Progenitor cell of endocrine pancreas (in vitro differentiated cells): ENCODE results near the gene PTCH1. TPM values are rescaled to one million over a fixed set of nuclear protein-coding genes. Genes with fewer than 3 reads are reported as not detected.

Experiments
- DNase-seq: peaks from one replicate; pipeline ENCODE4 v3.0.0; 2021; ENCODE audit warnings: low spot score; ENCODE audit not compliant: unreplicated experiment
- H3K27ac Mint-ChIP-seq: 2 replicates; pipeline ENCODE4 v1.8.0; 2021; ENCODE audit warnings: mild to moderate bottlenecking, moderate library complexity, mixed read lengths
- H3K27me3 Mint-ChIP-seq: 2 replicates; pipeline ENCODE4 v1.8.0; 2021; ENCODE audit warnings: mixed read lengths
- H3K36me3 Mint-ChIP-seq: 2 replicates; pipeline ENCODE4 v1.8.0; 2022; ENCODE audit warnings: mixed read lengths; ENCODE audit not compliant: insufficient read depth
- H3K4me1 Mint-ChIP-seq: 2 replicates; pipeline ENCODE4 v1.8.0; 2021; ENCODE audit warnings: low read depth, mixed read lengths
- H3K4me3 Mint-ChIP-seq: 2 replicates; pipeline ENCODE4 v1.8.0; 2021; ENCODE audit warnings: low read depth, mild to moderate bottlenecking, moderate library complexity, mixed read lengths
- H3K9me3 Mint-ChIP-seq: 2 replicates; pipeline ENCODE4 v1.8.0; 2021; ENCODE audit warnings: low read depth, mixed read lengths
- total RNA-seq: library from RNA; stranded (reverse); gene quantifications from 2 replicates; pipeline ENCODE4 v1.2.1, GENCODE V29; 2021
- TF ChIP-seq, protein P1 (sequence below): fragments of 200-600 bp; sonication (generic); IDR thresholded peaks from one replicate; pipeline ENCODE4 v1.5.0; 2021; ENCODE audit warnings: antibody characterized with exemption, mild to moderate bottlenecking; ENCODE audit not compliant: unreplicated experiment

PTCH1 gene
- total RNA-seq, 1 donor from 2014 or later = 56.3 TPM

- H3K27ac Mint-ChIP-seq = peak overlapping the region; percentile 99
- H3K27me3 Mint-ChIP-seq = peaks cover 18% of the 10 kb centered on the region
- no peaks in the 10 kb centered on the region for H3K9me3 Mint-ChIP-seq
- TF ChIP-seq, protein P1, sequence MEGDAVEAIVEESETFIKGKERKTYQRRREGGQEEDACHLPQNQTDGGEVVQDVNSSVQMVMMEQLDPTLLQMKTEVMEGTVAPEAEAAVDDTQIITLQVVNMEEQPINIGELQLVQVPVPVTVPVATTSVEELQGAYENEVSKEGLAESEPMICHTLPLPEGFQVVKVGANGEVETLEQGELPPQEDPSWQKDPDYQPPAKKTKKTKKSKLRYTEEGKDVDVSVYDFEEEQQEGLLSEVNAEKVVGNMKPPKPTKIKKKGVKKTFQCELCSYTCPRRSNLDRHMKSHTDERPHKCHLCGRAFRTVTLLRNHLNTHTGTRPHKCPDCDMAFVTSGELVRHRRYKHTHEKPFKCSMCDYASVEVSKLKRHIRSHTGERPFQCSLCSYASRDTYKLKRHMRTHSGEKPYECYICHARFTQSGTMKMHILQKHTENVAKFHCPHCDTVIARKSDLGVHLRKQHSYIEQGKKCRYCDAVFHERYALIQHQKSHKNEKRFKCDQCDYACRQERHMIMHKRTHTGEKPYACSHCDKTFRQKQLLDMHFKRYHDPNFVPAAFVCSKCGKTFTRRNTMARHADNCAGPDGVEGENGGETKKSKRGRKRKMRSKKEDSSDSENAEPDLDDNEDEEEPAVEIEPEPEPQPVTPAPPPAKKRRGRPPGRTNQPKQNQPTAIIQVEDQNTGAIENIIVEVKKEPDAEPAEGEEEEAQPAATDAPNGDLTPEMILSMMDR = no peak
- peak; percentile 64 for DNase-seq
- H3K4me1 Mint-ChIP-seq = peaks cover 30% of the 10 kb centered on the region
- no peaks in the 10 kb centered on the region for H3K36me3 Mint-ChIP-seq
- peak overlapping the region; percentile 97 for H3K4me3 Mint-ChIP-seq
These were observed 7.6 kb downstream of the PTCH1 start for GRCh38 chr9:95508968-95509850.

DNA sequence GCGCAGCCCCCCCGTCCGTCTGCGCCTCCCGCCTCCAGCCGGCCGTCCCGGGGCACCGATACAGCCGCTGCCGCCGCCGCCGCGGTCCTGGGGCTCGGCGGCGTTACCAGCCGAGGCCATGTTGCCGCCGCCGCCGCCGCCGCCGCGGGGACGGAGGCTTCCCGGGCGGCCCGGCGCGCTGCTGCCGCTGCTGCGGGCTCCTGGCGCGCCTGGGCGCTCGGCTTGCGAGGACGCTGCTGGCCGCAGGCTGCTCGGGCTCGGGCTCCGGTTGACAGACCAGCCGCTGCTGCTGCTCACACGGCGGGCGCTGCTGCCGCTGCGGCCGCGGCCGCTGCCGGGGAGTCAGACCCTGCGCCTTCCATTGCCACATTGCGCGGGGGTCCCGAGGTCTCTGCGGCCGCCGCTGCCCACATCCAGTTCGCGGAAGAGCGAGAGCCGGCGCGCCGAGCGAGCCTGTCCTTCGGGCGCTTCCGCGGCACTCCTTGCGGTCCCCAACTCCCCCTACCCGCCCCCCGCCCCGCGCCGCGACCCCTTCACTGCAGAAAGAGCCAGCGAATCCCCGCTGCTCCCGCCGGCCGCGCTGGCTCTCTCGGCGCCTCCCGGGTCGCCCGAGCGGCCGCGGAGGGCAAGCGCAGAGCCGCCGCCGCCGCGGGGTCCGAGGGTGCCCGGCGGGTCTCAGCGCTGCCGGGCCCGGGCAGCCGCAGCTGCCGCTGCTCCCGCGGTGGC lies 8.4 kb downstream of the PTCH1 start:
- Mint-ChIP-seq H3K4me3 (peak overlapping the region; percentile 97), H3K27me3 (peaks cover 11% of the 10 kb centered on the region), H3K4me1 (peaks cover 28% of the 10 kb centered on the region), H3K27ac (peak overlapping the region; percentile 41), H3K9me3 (no peaks in the 10 kb centered on the region), H3K36me3 (no peaks in the 10 kb centered on the region)
- TF ChIP-seq, protein P1 = no peak
- no peak for DNase-seq

- DNase-seq = no peak
- peaks cover 4% of the 10 kb centered on the region for H3K27me3 Mint-ChIP-seq
- peak overlapping the region; percentile 90 for H3K27ac Mint-ChIP-seq
- H3K4me3 Mint-ChIP-seq = peak overlapping the region; percentile 97
- peaks cover 25% of the 10 kb centered on the region for H3K4me1 Mint-ChIP-seq
- no peaks in the 10 kb centered on the region for H3K36me3 Mint-ChIP-seq
- no peaks in the 10 kb centered on the region for H3K9me3 Mint-ChIP-seq
- TF ChIP-seq, protein P1 = no peak
These were observed 9.1 kb downstream of the PTCH1 start for GRCh38 chr9:95507464-95508241.

DNA sequence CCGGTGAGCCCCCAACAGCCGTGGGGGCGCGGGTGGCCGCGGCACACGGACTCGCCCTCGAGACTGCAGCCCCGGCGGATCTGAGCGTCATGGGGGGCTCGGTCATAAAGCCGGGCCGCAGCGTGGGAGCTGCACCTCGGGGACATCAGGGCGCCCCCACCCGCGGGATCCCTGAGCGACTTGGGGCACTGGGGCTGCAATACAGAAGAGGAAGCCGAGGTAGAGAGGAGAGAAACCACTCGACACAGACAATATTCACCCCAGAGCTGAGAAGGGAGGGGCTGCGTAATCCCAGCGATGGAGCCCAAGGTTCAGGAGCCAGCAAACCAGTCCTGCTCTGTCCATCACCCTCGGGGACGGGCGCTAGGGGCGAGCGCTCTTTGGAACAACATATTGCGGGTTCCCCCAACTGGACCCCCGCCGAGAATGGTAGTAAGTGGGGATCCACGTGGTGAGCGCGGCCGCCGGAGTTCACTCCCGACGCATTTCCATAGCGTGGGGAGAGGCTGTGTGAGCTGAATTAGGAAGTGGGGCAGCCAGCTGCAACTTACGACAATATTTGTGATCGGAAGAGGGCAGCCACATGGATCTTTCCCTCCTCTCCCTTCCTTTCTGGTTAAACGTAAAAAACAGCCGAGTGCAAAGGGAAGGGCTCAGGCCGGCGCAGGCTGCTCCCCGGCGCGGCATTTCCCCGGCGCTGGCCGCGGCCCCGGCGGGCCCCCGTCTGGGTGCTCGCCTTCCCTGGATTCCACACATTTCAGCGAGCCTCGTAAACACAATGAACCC lies 9.9 kb downstream of the PTCH1 start:
- TF ChIP-seq, protein P1 = no peak
- DNase-seq = no peak
- H3K36me3 Mint-ChIP-seq = no peaks in the 10 kb centered on the region
- peak overlapping the region; percentile 97 for H3K4me3 Mint-ChIP-seq
- H3K4me1 Mint-ChIP-seq = peaks cover 22% of the 10 kb centered on the region
- no peaks in the 10 kb centered on the region for H3K27me3 Mint-ChIP-seq
- peak overlapping the region; percentile 90 for H3K27ac Mint-ChIP-seq
- H3K9me3 Mint-ChIP-seq = no peaks in the 10 kb centered on the region
